ENCODE data around the gene PPP2R2D. TPM values are rescaled to one million over a fixed set of nuclear protein-coding genes. Genes with fewer than 3 reads are reported as not detected.

Gene PPP2R2D
- total and polyA plus RNA-seq, 12 donors, result 26.8 to 46.5 (median 35.1) TPM

GRCh38 chr10:131910663-131911314, 10.0 kb downstream of the PPP2R2D start:
- Histone ChIP-seq H3K27me3 (no peaks in the 10 kb centered on the region), H3K9me3 (peaks cover 0 to 5% (median 0%) of the 10 kb centered on the region in 11 donors), H3K4me3 (no peak overlapping the region), H3K36me3 (peaks cover 0 to 57% (median 4%) of the 10 kb centered on the region in 9 donors), H3K27ac (peak overlapping the region in 1 of 10 donors; percentile 49), H3K4me1 (peaks cover 17 to 82% (median 56%) of the 10 kb centered on the region in 9 donors)
- no peak for TF ChIP-seq CTCF (IDR thresholded peaks at IDR 0.05)
- 77 to 81% methylated on average over 15 of the region's 15 CpGs for WGBS, 2 donors
- intact Hi-C loops (cut with DNase I), result no loop called here
- DNase-seq, result no peak
- ATAC-seq, result peak in 2 of 8 donors; percentile 22 to 26

GRCh38 chr10:131911451-131911850, 10.6 kb downstream of the PPP2R2D start:
- Histone ChIP-seq H3K9me3 (peaks cover 0 to 5% (median 0%) of the 10 kb centered on the region in 11 donors), H3K27ac (peak overlapping the region in 1 of 10 donors; percentile 49), H3K4me1 (peaks cover 17 to 82% (median 55%) of the 10 kb centered on the region in 9 donors), H3K4me3 (peak overlapping the region in 1 of 10 donors; percentile 11), H3K27me3 (no peaks in the 10 kb centered on the region), H3K36me3 (peaks cover 0 to 51% (median 0%) of the 10 kb centered on the region in 9 donors)
- peak in 4 of 8 donors; percentile 12 to 52 (median 32) for ATAC-seq
- intact Hi-C loops (cut with DNase I), result no loop called here
- DNase-seq, result no peak
- WGBS, 2 donors, result 49 to 52% methylated on average over 9 of the region's 9 CpGs
- TF ChIP-seq CTCF (IDR thresholded peaks at IDR 0.05), result no peak

GRCh38 chr10:131912620-131913019, 11.8 kb downstream of the PPP2R2D start:
- Histone ChIP-seq H3K27ac (no peak overlapping the region), H3K4me3 (no peak overlapping the region), H3K36me3 (peaks cover 0 to 39% (median 0%) of the 10 kb centered on the region in 9 donors), H3K9me3 (peaks cover 0 to 5% (median 0%) of the 10 kb centered on the region in 11 donors), H3K4me1 (peaks cover 17 to 72% (median 53%) of the 10 kb centered on the region in 9 donors), H3K27me3 (no peaks in the 10 kb centered on the region)
- no peak for TF ChIP-seq CTCF (IDR thresholded peaks at IDR 0.05)
- 95 to 99% methylated on average over 3 of the region's 3 CpGs for WGBS, 2 donors
- intact Hi-C loops (cut with DNase I), result no loop called here
- DNase-seq (no peak), ATAC-seq (no peak)

- peaks cover 6 to 43% (median 28%) of the 10 kb centered on the region in 9 donors for H3K4me1 ChIP-seq
- H3K36me3 ChIP-seq, result peaks cover 0 to 17% (median 0%) of the 10 kb centered on the region in 9 donors
- intact Hi-C loops (cut with DNase I), result no loop called here
- ATAC-seq (no peak), DNase-seq (no peak)
- H3K4me3 ChIP-seq, result no peak overlapping the region
- 53 to 62% methylated on average over 11 of the region's 11 CpGs for WGBS, 2 donors
- H3K9me3 ChIP-seq, result peaks cover 0 to 5% (median 0%) of the 10 kb centered on the region in 11 donors
- H3K27me3 ChIP-seq, result no peaks in the 10 kb centered on the region
- H3K27ac ChIP-seq, result no peak overlapping the region
- TF ChIP-seq CTCF (IDR thresholded peaks at IDR 0.05), result no peak
Measured at GRCh38 chr10:131915484-131915883, 14.7 kb downstream of the PPP2R2D start.
